SK-N-SH treated with all-trans-retinoic acid at 6 μM for 48 hours (cell line): Measurements from ENCODE around the gene SLC22A3.

Experiments used
- ATAC-seq: fragments of 200-7000 bp; cut with Tn5 transposase; 3 replicates; pipeline ENCODE4 v1.9.1; 2020; ENCODE audit warnings: mild to moderate bottlenecking, moderate library complexity
- ARNTL ChIP-seq: fragments of 450-650 bp; formaldehyde crosslinking; IDR thresholded peaks from 2 replicates; pipeline ENCODE4 v1.5.0; 2020; ENCODE audit warnings: low read depth, mild to moderate bottlenecking, moderate library complexity, borderline replicate concordance
- BACH2 ChIP-seq: fragments of 250-450 bp; sonication (Bioruptor Pico); IDR thresholded peaks from 2 replicates; pipeline ENCODE4 v1.9.0; 2021; ENCODE audit warnings: mild to moderate bottlenecking, borderline replicate concordance
- CREB5 ChIP-seq: fragments of 250-450 bp; sonication (Bioruptor Pico); IDR thresholded peaks from 2 replicates; pipeline ENCODE4 v1.5.1; 2020; ENCODE audit warnings: low read depth, mild to moderate bottlenecking, moderate library complexity
- CSDC2 ChIP-seq: fragments of 250-450 bp; sonication (Bioruptor Pico); IDR thresholded peaks from 2 replicates; pipeline ENCODE4 v1.5.0; 2020; ENCODE audit warnings: mild to moderate bottlenecking, moderate library complexity
- CSRNP3 ChIP-seq: fragments of 250-450 bp; sonication (Bioruptor Pico); IDR thresholded peaks from 2 replicates; pipeline ENCODE4 v1.5.1; 2021; ENCODE audit warnings: mild to moderate bottlenecking, moderate library complexity
- ESRRG ChIP-seq: fragments of 250-450 bp; sonication (Bioruptor Pico); IDR thresholded peaks from 2 replicates; pipeline ENCODE4 v1.6.1; 2021; ENCODE audit warnings: mild to moderate bottlenecking
- GLIS3 ChIP-seq: fragments of 250-450 bp; sonication (Bioruptor Pico); IDR thresholded peaks from 2 replicates; pipeline ENCODE4 v1.5.0; 2020; ENCODE audit warnings: mild to moderate bottlenecking, moderate library complexity
- ISL1 ChIP-seq: fragments of 250-450 bp; sonication (Bioruptor Pico); IDR thresholded peaks from 2 replicates; pipeline ENCODE4 v2.1.2; 2022; ENCODE audit warnings: mild to moderate bottlenecking, moderate library complexity
- OSR1 ChIP-seq: fragments of 250-450 bp; sonication (Bioruptor Pico); IDR thresholded peaks from 2 replicates; pipeline ENCODE4 v1.8.0; 2022; ENCODE audit warnings: moderate library complexity, mild to moderate bottlenecking, inconsistent platforms
- POU6F1 ChIP-seq: fragments of 250-450 bp; sonication (Bioruptor Pico); IDR thresholded peaks from 2 replicates; pipeline ENCODE4 v1.8.0; 2021; ENCODE audit warnings: low read depth, mild to moderate bottlenecking, moderate library complexity, borderline replicate concordance
- PPARA ChIP-seq: fragments of 250-450 bp; sonication (Bioruptor Pico); IDR thresholded peaks from 2 replicates; pipeline ENCODE4 v1.5.0; 2020; ENCODE audit warnings: mild to moderate bottlenecking, borderline replicate concordance
- RARB ChIP-seq: fragments of 250-450 bp; sonication (Bioruptor Pico); IDR thresholded peaks from 2 replicates; pipeline ENCODE4 v1.8.0; 2021; ENCODE audit warnings: mild to moderate bottlenecking, moderate library complexity
- SNAI2 ChIP-seq: fragments of 250-450 bp; sonication (Bioruptor Pico); IDR thresholded peaks from 2 replicates; pipeline ENCODE4 v1.5.0; 2020; ENCODE audit warnings: mild to moderate bottlenecking, moderate library complexity
- TCF4 ChIP-seq: fragments of 250-450 bp; sonication (Bioruptor Pico); IDR thresholded peaks from 2 replicates; pipeline ENCODE4 v1.8.0; 2021; ENCODE audit warnings: mild to moderate bottlenecking, moderate library complexity, borderline replicate concordance
- TOX ChIP-seq: fragments of 250-450 bp; sonication (Bioruptor Pico); IDR thresholded peaks from 2 replicates; pipeline ENCODE4 v1.8.0; 2021; ENCODE audit warnings: mild to moderate bottlenecking, moderate library complexity, borderline replicate concordance
- ZC3H10 ChIP-seq: fragments of 250-450 bp; sonication (Bioruptor Pico); IDR thresholded peaks from 2 replicates; pipeline ENCODE4 v1.5.1; 2021; ENCODE audit warnings: mild to moderate bottlenecking, moderate library complexity
- ZFP3 ChIP-seq: fragments of 250-450 bp; sonication (Bioruptor Pico); IDR thresholded peaks from 2 replicates; pipeline ENCODE4 v1.5.0; 2020; ENCODE audit warnings: mild to moderate bottlenecking, moderate library complexity
- ZFP30 ChIP-seq: fragments of 450-650 bp; formaldehyde crosslinking; IDR thresholded peaks from 2 replicates; pipeline ENCODE4 v1.5.0; 2022; ENCODE audit warnings: mild to moderate bottlenecking, moderate library complexity
- ZNF565 ChIP-seq: fragments of 450-650 bp; formaldehyde crosslinking; conservative IDR thresholded peaks from 2 replicates; pipeline ENCODE4 v1.5.0; 2020; ENCODE audit warnings: low read depth, mild to moderate bottlenecking, moderate library complexity
- ZNF70 ChIP-seq: fragments of 450-650 bp; formaldehyde crosslinking; IDR thresholded peaks from 2 replicates; pipeline ENCODE4 v1.5.0; 2020; ENCODE audit warnings: mild to moderate bottlenecking, moderate library complexity
- ZNF8 ChIP-seq: fragments of 450-650 bp; formaldehyde crosslinking; IDR thresholded peaks from 2 replicates; pipeline ENCODE4 v1.5.0; 2020; ENCODE audit warnings: mild to moderate bottlenecking, moderate library complexity
- TF ChIP-seq, protein P1 (sequence below): fragments of 250-450 bp; sonication (Bioruptor Pico); IDR thresholded peaks from 2 replicates; pipeline ENCODE4 v1.5.0; 2020; ENCODE audit warnings: mild to moderate bottlenecking, moderate library complexity

The SLC22A3 gene

DNA sequence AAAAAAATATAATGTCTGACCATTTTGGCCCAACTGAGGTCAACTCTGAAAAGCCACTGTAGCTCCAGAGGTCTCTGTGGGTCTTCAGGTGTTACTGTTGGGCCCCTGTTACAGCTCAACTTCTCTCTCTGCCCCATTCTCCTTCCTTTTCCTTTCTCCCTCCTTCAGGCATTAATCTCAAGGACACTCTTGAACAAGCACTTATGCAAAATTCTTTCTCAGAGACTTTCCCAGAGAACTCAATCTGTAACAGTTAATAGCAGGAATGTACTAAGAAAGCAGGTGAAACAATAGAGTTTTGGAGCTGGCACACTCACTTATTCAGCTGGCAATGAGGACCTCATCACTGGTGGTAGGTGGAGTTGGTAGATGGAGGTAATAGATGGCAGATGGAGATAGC, 31.9 kb upstream of the SLC22A3 start:
- ATAC-seq: no peak

GRCh38 chr6:160319246-160319645, 28.9 kb upstream of the SLC22A3 start:
- TF ChIP-seq CSRNP3: no peak
- no peak for TF ChIP-seq ESRRG (CRISPR knock-in tag)
- no peak for TF ChIP-seq ZNF70 (CRISPR knock-in tag)
- TF ChIP-seq TCF4 (CRISPR knock-in tag): no peak
- TF ChIP-seq SNAI2 (CRISPR knock-in tag): no peak
- TF ChIP-seq, protein P1, sequence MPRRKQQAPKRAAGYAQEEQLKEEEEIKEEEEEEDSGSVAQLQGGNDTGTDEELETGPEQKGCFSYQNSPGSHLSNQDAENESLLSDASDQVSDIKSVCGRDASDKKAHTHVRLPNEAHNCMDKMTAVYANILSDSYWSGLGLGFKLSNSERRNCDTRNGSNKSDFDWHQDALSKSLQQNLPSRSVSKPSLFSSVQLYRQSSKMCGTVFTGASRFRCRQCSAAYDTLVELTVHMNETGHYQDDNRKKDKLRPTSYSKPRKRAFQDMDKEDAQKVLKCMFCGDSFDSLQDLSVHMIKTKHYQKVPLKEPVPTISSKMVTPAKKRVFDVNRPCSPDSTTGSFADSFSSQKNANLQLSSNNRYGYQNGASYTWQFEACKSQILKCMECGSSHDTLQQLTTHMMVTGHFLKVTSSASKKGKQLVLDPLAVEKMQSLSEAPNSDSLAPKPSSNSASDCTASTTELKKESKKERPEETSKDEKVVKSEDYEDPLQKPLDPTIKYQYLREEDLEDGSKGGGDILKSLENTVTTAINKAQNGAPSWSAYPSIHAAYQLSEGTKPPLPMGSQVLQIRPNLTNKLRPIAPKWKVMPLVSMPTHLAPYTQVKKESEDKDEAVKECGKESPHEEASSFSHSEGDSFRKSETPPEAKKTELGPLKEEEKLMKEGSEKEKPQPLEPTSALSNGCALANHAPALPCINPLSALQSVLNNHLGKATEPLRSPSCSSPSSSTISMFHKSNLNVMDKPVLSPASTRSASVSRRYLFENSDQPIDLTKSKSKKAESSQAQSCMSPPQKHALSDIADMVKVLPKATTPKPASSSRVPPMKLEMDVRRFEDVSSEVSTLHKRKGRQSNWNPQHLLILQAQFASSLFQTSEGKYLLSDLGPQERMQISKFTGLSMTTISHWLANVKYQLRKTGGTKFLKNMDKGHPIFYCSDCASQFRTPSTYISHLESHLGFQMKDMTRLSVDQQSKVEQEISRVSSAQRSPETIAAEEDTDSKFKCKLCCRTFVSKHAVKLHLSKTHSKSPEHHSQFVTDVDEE (CRISPR knock-in tag): no peak
- no peak for TF ChIP-seq ISL1 (CRISPR knock-in tag)
- TF ChIP-seq ZNF8 (CRISPR knock-in tag): no peak
- no peak for TF ChIP-seq ZC3H10
- no peak for TF ChIP-seq CSDC2 (CRISPR knock-in tag)
- no peak for TF ChIP-seq POU6F1 (CRISPR knock-in tag)
- TF ChIP-seq ZNF565 (CRISPR knock-in tag): no peak
- TF ChIP-seq GLIS3 (CRISPR knock-in tag): no peak
- no peak for TF ChIP-seq RARB
- TF ChIP-seq PPARA: no peak
- TF ChIP-seq ARNTL (CRISPR knock-in tag): no peak
- no peak for TF ChIP-seq CREB5 (CRISPR knock-in tag)
- no peak for TF ChIP-seq ZFP3 (CRISPR knock-in tag)
- no peak for TF ChIP-seq BACH2

More for the DNA sequence above, 31.9 kb upstream of the SLC22A3 start:
- TF ChIP-seq, protein P1 (CRISPR knock-in tag): no peak
- TF ChIP-seq TOX (CRISPR knock-in tag): no peak

DNA sequence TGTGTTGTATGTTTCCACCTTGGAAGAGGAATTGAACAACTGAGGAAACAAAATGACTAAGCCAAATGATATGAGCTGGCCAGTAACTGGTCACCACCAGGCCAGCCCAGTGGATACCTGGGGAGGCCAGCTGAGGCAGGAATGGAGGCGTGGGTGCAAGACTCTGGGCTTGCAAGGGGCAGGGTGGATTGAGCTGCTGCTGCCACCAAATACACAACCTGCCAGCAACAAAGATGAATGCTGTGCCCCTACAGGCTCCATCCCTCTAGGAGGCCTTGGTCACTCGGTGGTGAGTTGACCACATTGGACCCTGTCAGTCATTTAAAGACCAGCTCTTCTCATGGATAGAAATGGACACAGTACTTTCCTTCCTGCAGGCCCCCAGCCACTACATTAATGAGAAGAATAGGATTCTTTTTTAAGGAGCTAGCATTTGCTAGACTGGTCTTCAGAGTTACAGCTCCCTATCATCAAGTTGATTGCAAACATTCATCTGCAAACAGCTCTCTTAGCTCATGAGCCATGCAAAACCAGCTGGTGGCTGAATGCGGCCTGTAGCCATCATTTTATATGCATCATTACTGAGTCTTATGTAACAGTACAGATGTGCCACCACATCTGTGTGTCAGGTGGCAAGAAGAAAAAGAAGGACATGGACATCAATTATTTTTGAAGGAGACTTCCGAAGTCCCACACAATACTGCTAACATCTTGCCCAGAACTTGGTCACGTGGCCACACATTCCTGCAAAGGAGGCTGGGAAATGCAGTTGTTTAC, 26.3 kb upstream of the SLC22A3 start:
- no peak for TF ChIP-seq ZFP3 (CRISPR knock-in tag)
- no peak for TF ChIP-seq BACH2
- TF ChIP-seq SNAI2 (CRISPR knock-in tag): no peak
- no peak for TF ChIP-seq OSR1
- no peak for TF ChIP-seq CSRNP3
- TF ChIP-seq ZFP30 (CRISPR knock-in tag): no peak
- no peak for TF ChIP-seq TCF4 (CRISPR knock-in tag)
- TF ChIP-seq POU6F1 (CRISPR knock-in tag): no peak
- TF ChIP-seq PPARA: no peak
- no peak for TF ChIP-seq ZNF8 (CRISPR knock-in tag)
- TF ChIP-seq TOX (CRISPR knock-in tag): no peak
- ATAC-seq: no peak

More at GRCh38 chr6:160319246-160319645, 28.9 kb upstream of the SLC22A3 start:
- ATAC-seq: no peak
